ENCODE measurements around the gene NPAS1.

NPAS1 gene, protein sequence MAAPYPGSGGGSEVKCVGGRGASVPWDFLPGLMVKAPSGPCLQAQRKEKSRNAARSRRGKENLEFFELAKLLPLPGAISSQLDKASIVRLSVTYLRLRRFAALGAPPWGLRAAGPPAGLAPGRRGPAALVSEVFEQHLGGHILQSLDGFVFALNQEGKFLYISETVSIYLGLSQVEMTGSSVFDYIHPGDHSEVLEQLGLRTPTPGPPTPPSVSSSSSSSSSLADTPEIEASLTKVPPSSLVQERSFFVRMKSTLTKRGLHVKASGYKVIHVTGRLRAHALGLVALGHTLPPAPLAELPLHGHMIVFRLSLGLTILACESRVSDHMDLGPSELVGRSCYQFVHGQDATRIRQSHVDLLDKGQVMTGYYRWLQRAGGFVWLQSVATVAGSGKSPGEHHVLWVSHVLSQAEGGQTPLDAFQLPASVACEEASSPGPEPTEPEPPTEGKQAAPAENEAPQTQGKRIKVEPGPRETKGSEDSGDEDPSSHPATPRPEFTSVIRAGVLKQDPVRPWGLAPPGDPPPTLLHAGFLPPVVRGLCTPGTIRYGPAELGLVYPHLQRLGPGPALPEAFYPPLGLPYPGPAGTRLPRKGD

DNA sequence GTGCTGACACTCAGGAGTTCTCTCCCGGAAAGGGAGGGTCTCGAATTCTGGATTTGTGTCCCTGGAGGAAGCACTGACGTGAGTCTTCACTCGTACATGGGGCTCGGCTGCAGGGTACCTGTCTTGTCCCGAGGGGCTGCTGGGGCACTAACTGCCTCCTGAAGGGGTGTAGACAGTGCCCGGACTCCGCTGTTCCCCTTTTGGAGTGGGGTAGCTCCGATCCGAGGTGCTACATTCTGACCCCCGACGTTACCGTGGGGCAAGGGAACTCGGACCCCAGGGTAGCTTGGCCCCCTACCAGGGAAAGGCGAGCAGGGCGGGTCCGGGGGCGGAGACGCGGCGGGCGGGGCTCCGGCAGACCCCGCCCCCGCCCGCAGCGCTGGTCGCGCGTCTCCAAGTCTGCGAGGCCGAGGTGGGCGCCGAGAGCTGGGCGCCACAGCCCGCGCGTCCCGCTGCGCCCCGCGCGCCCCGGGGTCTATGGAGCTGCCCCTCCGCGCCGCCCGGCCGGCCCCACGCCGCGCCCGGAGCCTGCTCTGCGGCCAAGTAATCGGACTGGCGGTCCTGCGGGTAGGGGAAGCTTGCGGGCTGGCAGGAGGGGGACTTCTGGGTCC, at the start of gene NPAS1:
TSS of gene NPAS1 (plus strand) at position 407 of the 611 bp plus-strand sequence. CDS start 1,211 bp downstream, outside the sequence.
- no peak for DNase-seq
- peak; percentile 5 for ATAC-seq

DNA sequence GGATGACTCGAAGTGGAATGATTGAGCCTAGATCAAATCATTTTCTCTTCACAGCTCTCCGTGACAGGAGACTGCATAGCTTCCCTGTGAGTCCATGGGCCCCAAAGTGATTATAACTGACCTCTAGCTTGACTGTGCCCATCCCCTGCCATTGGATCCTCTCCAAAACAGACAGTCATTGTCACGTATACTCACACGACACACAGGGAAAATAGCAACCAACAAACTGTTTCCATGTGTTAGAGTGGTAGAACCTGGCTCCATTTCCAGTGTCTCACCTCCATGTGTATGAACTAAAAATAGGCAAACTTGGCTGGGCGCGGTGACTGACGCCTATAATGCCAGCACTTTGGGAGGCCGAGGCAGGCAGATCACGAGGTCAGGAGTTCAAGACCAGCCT, 48.8 kb upstream of the NPAS1 start:
- no peak for DNase-seq
- no peak for ATAC-seq

DNA sequence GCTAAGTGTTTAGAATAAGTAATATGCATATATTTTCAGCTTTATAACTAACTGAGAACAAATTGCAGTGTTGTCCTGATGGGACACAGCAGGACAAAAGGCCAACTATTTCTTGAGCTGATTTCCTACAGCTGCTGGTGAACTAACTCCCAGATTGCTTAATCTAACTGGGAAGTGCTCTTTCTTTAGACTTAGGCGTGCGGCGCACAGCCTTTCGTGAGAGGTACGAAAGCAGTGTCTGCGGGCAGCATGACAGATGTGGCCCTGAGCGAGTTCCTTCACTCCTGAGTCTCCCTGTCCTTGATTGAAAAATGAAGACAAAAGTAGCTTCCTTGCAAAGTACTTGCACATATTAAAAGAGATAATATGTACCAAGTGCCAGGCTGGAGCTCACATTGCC, 47.3 kb upstream of the NPAS1 start:
- DNase-seq, result no peak
- no peak for ATAC-seq

DNA sequence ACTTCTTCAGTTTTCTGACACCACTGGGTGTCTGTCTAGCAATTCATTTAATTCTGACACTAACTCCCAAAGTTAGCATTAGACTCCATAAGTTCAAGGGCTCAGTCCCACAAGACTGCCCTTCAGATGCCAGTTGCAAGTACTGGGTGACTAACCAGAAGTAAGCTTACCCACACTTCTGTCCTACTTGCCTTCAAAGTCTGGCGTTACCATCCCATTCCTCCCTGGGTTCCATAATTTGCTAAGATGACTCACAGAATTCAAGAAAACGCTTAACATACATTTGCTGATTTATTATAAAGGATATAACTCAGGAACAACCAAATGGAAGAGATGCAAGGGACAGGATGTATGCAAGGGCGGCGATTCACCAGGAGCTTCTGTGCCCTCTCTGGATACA, 45.5 kb upstream of the NPAS1 start:
- ATAC-seq, result no peak

DNA sequence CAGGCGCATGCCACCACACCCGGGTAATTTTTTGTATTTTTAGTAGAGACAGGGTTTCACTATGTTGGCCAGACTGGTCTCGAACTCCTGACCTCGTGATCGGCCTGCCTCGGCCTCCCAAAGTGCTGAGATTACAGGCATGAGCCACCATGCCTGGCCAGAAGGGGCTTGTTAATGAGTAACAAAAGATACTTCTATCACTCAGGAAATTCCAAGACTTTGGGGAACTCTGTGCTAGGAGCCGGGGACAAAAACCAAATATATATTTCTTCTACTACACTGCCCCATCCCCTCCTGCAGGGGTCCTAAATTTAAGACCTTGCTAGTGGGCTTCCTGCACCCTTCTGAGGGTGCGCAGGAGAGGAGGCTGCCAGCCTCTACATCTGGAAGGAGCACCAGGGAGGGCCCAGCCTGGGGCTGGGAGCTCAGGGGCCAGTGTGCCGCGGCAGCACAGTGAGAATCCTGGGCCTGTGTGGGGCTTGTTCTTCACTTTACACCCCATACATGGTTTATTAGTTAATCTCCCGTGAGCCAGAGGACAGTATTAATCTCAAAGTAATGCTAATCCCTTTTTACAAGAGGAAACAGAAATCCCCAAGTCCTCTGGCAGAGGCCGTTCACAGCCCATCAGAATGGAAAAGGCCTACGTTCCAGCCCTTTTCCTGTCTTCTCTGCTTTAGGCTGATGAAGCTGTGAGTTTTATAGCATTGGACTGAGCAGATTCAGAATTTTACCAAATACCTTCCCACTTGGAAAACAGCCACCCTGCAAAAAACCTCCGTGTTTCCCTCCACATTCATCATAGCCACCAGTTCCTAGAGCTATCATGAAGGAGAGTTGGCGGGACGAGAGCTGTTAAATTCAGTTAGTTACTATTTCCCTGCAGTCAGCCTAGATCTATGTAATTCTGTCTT, 44.4 kb upstream of the NPAS1 start:
- DNase-seq (no peak), ATAC-seq (no peak)

More for the DNA sequence above, 45.5 kb upstream of the NPAS1 start:
- no peak for DNase-seq

DNA sequence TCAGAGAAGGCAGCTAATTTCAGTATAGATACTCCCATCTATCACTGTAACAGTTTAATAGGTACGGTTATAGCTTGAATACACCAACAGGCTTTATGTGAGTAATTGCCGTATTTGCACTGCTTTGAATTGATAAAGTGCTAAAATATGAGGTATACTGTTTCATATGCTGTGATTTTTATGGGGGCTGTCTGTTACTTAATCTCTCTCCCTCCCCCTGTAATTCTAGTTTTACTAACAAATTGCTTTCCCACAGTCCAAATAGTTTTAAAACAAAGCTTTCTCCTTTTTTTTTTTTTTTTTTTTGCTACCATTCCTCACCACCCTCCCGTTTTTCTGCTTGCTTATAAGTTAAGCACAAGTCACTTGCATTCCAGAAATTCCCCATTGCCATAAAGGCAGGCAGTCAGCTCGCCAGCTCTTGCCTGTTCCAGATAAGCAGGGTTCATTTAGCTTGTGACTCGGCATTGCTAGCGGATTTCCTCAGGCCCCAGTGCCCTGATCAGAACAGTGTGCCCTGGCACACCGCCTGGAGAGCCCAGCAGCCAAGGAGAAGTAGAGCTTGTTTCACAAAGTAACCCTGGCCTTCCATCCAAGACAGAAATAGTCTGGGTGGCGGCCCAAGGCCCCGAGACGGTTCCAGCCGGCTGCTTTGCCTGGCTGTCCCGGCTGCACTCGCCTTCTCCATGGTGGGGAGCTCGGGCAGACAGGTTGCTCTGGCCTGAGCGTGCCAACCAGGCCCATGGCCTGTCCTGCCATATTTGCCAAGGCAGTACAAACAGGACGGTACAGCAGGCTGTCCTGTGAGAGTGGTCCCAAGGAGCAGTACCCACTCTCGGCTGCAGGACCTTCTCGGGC, 43.5 kb upstream of the NPAS1 start:
- ATAC-seq (no peak), DNase-seq (no peak)

DNA sequence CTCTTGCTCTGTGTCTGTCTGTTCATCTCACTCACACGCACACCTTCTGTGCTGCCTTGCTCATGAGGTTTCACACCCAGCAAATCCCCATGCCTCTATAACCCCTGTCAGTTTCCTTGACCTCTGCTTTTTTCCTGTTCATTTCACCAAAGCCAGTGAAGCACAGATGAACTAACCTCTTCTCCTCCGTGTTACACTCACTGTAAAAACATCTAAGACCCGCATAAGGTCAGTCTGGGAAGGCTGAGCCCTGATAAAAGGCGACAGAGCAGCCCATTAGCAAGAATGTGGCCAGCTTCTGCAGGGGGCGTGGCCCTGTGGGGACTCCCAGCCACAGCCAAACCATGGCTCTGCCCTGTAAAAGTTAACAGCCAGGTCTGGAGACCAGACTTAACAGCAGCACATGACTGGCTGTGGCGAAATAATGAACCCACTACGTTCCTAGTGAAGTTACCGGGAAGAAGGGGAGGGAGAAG, 42.8 kb upstream of the NPAS1 start:
- ATAC-seq, result no peak

DNA sequence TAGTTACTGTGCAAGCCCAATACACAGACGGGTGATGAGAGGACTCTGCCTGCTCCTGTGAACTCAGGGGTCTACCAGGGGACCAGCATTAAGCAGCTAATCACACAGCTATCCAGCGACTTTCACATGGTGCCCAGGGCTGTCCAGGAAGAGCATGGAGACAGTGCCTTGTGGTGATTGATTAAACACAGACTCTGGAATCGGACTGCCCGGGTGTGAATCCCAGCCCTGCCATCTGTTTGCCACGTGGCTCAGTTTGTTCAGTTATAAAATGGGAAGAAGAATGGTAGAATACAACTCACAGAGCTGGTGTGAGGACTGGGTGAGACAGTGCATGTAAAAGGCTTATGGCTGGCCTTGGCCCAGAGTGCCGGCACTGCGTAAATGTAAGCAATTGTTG, 42.1 kb upstream of the NPAS1 start:
- ATAC-seq, result no peak
- no peak for DNase-seq

More for the DNA sequence above, 42.8 kb upstream of the NPAS1 start:
- no peak for DNase-seq

DNA sequence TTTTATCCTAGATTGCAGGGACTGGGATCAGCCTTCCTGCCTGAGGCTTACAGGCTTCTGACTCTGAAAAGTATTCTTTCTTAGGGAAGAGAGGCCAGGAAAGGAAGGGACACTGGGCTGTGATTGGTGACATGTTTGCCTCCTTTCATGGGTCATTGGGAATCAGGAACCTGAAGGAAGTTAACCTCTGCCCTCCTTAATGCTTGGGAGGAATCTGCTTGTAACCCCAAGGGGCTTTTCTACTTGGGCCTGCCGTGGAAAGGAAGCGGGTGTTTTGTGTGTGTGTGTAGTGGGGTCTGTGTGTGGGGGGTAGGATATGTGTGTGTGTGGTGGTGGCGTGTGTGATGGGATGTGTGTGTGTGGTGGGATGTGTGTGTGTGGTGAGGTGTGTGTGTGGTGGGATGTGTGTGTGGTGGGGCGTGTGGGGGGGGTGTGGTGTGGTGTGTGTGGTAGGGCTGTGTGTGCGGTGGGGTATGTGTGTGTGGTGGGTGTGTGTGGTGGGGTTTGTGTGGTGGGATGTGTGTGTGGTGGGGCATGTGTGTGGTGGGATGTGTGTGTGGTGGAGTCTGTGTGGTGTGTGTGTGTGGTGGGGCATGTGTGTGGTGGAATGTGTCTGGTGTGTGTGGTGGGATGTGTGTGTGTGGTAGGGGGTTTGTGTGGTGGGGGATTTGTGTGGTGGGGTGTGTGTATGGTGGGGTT, 41.3 kb upstream of the NPAS1 start:
- ATAC-seq, result no peak
- DNase-seq, result no peak

DNA sequence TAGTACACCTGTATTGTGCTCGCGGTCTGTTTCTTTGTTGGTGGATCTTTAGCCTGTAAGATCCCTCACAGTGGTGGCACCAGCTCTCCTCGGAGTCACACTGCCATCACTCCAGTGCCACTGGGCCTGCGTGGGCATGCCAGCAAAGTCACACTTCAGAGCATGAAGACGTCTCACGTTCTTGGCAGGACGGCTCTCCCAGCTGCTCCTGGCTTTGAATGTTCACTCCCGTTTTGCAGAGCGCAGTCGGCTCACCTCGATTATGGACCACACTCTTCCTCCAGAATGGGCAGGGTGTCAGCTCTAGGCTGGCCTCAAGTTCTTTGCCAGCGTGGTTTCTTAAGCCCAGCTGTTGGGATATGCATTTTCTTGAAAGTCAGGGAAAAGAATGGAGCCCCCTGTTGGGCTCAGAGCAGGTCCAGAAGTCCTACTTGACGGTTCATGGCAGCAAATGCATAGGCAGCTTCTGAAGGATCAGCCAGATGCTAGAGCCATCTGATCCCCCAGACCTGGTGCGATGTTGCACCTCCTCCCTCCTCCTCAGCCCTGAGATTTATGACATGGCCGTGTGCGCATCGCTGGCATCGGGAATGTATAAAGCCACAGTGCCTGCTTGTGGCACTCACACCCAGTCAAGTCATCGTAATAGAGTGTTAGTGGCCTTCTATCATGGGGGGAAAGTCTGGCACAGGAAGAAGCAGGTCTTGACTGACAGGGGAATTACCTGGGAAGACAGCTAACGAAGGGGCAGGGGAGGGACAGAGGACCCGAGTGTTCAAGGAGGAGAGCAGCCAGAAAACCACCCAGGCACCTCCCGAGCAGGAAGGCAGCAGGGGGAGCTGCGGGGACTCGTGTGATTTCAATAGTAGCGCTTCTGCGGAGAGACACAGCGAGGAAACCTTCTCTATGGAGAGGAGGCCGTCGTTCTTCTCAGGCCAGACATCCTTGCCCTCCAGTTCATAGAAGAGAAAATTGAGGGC, 40.2 kb upstream of the NPAS1 start:
- DNase-seq, result no peak
- no peak for ATAC-seq

DNA sequence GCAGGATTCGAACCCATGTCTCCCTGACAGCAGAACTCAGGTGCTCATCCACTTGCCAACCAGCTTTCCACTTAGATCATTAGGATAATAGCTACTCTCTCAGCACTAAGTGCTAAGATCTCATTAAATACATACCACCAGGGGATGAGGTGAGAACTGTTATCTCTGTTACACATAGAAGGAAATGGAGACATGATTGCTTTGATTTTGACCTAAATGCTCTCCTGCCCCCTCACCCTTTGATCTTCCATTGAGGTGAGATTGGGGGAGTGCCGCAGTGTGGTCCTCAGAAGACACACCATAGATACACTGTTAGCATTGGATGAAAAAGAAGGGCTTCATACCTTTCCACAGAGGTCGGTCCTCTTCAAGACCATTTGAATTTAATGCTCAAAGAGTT, 38.9 kb upstream of the NPAS1 start:
- DNase-seq (no peak), ATAC-seq (no peak)

DNA sequence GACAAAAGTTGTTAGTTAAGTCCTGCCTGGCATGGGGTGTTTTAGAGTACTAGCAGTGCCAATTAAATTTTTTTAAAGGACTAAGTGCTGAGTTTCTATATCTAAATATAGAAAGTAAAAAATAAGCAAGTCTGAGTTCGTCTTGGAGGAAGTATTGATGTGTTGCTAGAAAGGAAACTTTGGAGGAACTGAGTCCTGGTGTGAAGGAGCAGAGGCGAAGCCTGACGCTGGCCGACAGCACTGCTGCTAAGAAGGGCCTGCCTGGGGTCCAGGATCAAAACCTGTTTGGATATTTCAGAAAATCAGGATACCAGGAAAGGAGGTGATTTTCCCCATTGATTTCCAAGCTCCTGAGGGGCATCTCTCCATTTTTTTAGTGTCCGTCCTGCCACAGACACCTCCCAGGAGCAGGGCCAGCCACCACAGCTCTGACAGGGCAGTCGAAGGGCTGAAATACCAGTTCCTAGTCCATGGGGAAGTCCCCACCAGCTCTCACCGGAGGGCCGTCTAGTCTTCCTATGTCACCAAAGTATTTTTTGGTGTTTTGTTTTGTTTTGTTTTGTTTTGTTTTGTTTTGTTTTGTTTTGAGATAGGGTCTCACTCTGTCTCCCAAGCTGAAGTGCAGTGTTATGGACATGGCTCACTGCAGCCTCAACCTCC, 38.2 kb upstream of the NPAS1 start:
- no peak for DNase-seq
- no peak for ATAC-seq

DNA sequence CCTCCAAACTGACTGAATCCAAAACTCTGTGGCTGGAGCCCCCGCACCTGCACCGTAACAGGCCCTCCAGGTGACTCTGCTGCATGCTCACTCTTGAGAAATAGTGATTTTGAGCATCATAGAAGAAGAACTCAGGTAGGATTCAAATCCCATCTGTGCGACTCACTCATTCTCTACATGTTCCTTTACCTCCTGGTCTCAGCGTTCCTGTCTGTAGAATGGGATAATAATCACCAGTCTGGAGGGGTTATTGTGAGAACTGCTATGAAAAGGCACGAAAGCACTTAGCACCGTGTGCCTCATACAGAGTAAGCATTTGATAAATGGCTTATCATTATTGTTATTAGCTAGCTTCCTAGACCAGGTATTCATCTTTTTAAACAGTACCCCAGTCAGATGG, 36.5 kb upstream of the NPAS1 start:
- ATAC-seq (no peak), DNase-seq (no peak)

DNA sequence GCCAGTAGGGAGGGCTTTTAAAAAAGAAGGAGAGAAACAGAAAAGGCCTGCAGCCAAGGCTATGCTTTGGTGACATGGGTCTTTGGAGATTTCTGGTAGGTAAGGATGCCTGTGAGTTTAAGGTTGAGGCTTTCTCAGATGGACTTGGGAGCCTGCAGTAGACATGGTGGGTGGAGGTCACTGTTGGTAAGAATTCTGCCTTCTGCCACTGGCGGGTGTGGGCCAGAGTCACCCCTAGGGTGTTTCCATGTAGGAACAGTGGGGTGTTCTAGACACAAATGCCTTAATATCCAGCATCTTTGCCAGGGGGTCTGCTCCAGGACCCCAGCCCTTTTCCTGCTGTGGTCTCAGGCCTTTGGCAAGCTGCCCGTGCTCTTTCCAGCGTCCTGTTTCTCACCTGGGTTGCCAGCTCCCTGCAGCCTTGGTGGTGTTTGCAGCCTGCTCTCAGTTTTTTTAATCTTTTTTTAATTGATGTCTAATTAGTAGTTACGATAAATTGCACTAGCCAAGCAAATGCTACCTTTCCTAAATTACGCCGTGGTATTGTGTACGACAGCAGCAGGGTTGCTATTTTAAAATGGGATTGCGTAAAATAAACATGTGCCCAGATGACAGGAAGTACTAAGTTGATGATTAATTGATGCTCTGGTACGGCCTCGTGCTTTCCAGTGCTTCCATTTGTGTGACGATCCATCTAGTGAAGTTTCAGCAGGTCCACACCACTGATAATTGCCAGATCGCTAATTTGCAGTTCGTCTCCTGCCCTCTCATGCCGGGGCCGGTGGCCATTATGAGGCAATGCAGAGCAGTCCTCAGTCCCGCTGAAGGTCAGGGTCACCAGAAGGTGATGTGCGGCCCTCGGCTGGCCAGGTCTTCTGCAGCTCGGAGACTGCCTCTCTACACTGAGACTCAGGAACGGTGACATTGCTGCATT, 35.3 kb upstream of the NPAS1 start:
- DNase-seq, result no peak
- no peak for ATAC-seq

DNA sequence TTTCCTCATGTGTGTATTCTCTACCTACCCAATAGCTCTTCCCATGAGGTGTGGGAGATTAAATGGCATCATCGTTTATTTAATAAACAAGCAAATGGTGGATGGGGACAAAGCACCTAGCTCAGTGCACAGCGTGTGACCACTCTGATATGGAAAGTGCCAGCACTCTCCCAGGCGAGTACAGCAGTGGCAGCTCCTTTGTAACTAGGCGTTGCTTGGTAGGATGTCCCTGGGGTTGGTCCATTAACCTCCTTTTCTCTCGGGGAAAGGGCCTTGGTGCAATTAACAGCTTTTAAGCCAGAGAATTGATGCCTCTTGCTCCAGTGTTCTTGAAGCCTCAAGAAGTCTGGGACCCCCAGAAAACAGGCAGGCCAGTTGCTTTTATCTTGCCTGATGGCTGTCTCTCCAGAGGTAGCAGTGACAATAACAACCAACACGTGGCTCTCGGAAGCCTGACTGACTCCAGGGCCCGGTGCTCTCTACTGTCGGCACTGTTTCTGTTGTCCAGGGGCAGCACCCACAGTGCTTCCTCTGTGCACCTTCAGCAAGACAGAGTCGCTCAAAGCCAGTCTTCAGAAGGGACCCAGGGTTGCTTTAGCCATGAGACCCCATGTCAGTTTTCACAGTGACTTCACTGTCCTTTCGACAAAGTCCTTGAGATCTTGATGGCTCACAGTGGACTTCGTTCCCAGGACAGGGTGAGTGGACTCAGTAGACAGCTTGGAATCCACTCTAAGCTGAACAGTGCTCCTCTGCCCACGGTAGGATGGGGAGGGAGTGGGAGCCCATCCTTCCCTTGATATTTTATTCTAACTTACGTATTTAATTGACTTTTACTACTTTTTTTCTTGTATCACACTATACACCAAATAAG, 33.9 kb upstream of the NPAS1 start:
- ATAC-seq, result no peak
- no peak for DNase-seq

DNA sequence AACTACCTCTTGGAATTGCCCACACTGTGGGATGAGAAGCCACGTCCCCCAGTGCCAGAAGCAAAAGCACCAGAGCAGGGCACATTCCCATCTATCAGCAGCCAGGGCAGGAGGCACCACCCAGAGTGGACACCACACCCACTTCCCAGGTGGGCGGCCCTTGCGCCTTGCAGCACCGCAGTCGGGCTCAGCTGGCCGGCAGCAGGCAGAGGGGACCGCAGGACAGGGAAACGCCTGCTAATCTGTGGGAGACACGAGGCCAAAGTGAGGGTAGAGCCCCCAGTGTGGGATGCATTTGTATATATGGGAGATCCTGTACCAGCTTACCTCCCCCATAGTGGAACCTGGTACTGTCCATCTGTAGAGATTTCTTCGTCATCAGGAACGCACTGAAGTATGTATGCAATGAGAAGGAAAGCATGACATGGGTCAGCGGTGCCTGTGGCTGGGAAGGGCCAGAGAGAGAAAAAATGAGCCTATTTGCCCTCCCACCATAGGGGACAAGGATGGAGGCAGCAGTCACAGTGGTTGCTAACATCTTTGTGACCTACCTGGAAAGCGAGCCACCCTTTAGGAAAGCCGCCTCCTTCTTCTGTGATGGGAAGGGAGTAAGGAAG, 30.9 kb upstream of the NPAS1 start:
- ATAC-seq, result no peak
- DNase-seq, result no peak
